ENCODE measurements around the gene RSL1D1.
"Not testable (repeated sequence)": the region's sequence is repeated elsewhere in the genome, so short reads cannot be mapped to it uniquely, and the experiment has no call there.

The RSL1D1 gene

DNA sequence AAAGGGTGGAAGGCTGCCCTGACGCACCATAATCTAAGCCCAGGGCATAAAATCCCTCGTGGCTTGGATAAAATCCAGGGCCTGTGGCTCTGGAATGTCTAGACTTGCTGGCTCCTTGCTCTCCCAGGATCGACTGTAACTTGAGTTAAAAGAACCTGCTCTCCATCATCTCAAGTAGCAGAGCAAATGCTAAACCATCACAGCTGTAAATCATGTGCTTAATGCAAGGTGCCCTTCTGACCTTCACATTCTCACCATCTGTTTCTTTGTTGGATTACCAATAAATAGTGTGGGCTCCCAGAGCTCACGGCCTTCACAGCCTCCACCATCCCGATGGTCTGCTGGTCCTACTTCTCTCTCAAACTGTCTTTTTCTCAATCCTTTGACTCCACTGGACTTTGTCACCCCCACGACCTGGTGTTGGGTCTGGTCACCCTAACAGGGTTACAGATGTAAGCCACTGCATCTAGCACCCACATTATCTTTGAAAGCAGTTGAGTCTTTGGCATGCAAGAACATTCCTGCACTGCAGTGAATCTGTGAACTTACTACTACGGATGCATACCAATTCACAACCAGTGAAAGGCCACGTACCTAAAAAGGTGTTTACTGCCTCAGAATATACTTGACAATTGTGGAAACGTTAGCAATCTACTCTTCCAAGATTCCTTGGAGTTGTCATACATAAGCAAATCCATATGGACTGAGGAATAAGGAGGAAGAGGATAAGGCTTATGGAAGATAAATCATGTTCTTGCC, 15.3 kb downstream of the RSL1D1 start:
- DNase-seq (ENCODE audit: low read depth), result peak; percentile 56
- no peak overlapping the region for H3K4me3 ChIP-seq (replicated peaks; ENCODE audit: low read depth, low read length)
- TF ChIP-seq, protein P1, sequence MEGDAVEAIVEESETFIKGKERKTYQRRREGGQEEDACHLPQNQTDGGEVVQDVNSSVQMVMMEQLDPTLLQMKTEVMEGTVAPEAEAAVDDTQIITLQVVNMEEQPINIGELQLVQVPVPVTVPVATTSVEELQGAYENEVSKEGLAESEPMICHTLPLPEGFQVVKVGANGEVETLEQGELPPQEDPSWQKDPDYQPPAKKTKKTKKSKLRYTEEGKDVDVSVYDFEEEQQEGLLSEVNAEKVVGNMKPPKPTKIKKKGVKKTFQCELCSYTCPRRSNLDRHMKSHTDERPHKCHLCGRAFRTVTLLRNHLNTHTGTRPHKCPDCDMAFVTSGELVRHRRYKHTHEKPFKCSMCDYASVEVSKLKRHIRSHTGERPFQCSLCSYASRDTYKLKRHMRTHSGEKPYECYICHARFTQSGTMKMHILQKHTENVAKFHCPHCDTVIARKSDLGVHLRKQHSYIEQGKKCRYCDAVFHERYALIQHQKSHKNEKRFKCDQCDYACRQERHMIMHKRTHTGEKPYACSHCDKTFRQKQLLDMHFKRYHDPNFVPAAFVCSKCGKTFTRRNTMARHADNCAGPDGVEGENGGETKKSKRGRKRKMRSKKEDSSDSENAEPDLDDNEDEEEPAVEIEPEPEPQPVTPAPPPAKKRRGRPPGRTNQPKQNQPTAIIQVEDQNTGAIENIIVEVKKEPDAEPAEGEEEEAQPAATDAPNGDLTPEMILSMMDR (IDR thresholded peaks at IDR 0.05; ENCODE audit: low read length, missing control alignments), result no peak

DNA sequence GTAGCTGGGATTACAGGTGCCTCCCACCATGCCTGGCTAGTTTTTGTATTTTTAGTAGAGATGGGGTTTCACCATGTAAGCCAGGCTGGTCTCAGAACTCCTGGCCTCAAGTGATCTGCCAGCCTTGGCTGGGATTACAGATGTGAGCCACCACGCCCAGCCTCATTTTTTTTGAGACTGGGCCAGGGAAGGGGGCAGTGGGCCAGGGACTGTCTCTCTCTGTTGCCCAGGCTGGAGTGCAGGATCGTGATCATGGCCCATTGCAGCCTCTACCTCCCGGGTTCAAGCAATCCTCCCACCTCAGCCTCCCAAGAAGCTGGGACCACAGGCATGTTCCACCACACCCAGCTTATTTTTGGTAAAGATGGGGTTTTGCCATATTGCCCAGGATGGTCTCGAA, 16.0 kb downstream of the RSL1D1 start:
- DNase-seq (ENCODE audit: low read depth), result no peak
- TF ChIP-seq, protein P1 (IDR thresholded peaks at IDR 0.05; ENCODE audit: low read length, missing control alignments), result no peak
- no peak overlapping the region for H3K4me3 ChIP-seq (replicated peaks; ENCODE audit: low read depth, low read length)

DNA sequence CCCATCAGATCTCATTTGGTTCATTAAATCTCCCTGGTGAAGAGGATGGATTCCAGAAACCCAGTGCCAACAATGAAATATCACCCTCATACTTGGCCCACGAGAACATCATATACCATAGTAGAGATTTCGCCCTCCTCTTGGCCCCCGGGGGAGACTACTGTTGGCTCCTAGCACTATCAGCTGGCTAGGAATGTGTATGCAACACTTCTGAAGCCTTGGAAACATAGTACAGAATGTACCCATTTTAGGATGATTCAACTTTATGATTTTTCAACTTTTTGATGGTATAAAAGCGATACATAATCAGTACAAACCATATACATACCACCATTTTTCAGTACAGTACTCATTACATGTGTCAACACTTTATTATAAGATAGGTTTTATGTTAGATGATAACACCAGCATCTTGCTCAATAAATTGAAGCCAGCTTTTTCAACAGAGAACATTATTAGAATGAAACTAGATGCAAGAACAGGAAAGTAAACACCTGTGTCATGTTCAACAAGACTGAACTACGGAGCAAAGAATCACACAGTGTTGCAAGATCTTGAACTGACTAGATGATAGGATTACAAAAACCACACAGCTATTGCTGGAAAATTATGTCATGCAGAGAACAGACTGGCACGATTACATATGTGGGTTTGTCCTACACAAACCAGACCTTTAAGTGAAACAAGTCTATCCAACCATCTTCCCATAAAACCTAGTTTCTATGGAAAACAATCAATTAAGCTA, 17.2 kb downstream of the RSL1D1 start:
- no peak overlapping the region for H3K4me3 ChIP-seq (replicated peaks; ENCODE audit: low read depth, low read length)
- TF ChIP-seq, protein P1 (IDR thresholded peaks at IDR 0.05; ENCODE audit: low read length, missing control alignments), result no peak
- peak; percentile 88 for DNase-seq (ENCODE audit: low read depth)

DNA sequence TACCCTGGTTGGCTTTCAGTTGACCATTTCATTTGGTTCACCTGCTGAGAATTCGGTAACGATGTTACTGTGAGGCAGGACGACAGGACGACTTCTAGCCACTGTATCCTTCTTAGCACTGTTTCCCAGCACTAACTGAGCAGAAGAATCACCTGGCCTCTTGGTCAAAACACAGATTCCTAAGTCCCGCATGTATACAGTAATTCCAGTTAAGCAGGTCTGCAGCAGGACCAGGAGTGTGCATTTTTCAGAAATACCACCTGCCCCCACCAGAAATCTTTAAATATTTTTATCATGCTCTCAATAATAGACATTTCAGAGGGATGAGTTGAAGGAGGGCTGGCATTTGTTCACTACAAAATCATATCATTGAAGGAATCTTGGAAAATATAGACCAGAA, 22.6 kb downstream of the RSL1D1 start:
- H3K4me3 ChIP-seq (replicated peaks; ENCODE audit: low read depth, low read length), result no peak overlapping the region
- no peak for DNase-seq (ENCODE audit: low read depth)
- TF ChIP-seq, protein P1 (IDR thresholded peaks at IDR 0.05; ENCODE audit: low read length, missing control alignments), result no peak

DNA sequence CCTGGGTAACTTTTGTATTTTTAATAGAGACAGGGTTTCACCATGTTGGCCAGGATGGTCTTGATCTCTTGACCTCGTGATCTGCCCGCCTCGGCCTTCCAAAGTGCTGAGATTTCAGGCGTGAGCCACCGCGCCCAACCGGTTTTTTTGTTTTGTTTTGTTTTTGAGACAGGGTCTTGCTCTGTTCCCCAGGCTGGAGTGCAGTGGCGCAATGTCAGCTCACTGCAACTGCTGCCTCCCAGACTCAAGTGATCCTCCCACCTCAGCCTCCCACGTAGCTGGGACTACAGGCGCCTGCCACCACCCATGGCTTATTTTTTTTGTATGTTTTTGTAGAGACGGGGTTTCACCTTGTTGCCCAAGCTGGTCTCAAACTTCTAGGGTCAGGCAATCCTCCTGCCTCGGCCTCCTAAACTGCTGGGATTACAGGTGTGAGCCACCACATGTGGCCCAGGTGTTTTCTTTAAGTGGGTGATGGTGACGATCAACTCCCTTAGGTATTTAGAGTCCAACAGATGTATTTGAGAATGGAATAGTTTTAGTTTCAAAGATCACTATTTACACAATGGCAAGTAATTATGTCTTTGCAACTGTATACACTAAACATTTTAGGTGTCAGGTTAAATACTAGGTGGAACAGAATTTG, 25.7 kb downstream of the RSL1D1 start:
- not testable (repeated sequence) for DNase-seq (ENCODE audit: low read depth); H3K4me3 ChIP-seq (replicated peaks; ENCODE audit: low read depth, low read length)

DNA sequence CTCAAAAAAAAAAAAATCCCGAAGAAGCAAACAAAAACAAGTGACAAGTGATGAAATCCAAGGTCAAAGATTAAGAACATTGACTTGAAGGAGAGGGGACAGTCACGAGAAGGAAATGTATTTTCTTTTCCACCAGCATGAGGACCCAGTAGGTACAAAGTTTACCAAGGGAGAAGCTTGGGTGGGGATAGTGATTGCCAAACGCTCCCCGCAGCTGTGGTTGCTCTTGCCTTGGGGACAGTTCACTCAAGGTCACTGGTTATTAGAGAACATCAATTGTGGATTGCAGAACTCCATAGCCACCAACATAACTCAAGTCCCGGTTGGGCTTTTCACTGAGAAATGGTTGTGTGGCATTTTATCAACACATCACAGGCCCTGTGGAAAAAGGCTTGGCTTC, 27.0 kb downstream of the RSL1D1 start:
- TF ChIP-seq, protein P1 (IDR thresholded peaks at IDR 0.05; ENCODE audit: low read length, missing control alignments), result no peak
- peak; percentile 10 for DNase-seq (ENCODE audit: low read depth)
- H3K4me3 ChIP-seq (replicated peaks; ENCODE audit: low read depth, low read length), result no peak overlapping the region

DNA sequence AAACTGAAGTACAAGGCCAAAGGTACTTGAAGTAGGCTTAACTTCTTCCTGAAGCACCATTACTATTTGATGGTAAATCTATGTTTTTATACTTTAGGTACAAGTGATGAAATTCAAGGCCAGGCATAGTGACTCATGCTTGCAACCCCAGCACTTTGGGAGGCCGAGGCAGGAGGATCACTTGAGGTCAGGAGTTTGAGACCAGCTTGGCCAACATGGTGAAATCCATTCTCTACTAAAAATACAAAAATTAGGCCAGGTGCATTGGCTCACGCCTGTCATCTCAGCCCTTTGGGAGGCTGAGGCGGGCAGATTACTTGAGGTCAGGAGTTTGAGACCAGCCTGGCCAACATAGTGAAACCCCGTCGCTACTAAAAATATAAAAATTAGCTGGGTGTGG, 27.7 kb downstream of the RSL1D1 start:
- H3K4me3 ChIP-seq (replicated peaks; ENCODE audit: low read depth, low read length); DNase-seq (ENCODE audit: low read depth): not testable (repeated sequence)

All from fibroblast of pulmonary artery (primary cell).